ENCODE data around the gene ZC3H12C.
"Not testable (repeated sequence)": the region's sequence is repeated elsewhere in the genome, so short reads cannot be mapped to it uniquely, and the experiment has no call there.

Gene ZC3H12C

GRCh38 chr11:110177086-110177456 is 83.9 kb downstream of the ZC3H12C start:
- no peaks in the 10 kb centered on the region for H3K9me3 ChIP-seq (ENCODE audit: insufficient read depth, low read depth, low read length)
- no peak overlapping the region for H3K27ac ChIP-seq (ENCODE audit: low read length)
- H3K27me3 ChIP-seq (ENCODE audit: insufficient read depth, low read length): no peaks in the 10 kb centered on the region
- peaks cover 16% of the 10 kb centered on the region for H3K4me1 ChIP-seq (ENCODE audit: insufficient read depth, low read length)
- no peak overlapping the region for H3K4me3 ChIP-seq (ENCODE audit: low read length)
- no peak overlapping the region for H3K9ac ChIP-seq (ENCODE audit: low read depth, low read length)
- H3K36me3 ChIP-seq (ENCODE audit: insufficient read depth, low read depth, low read length): no peaks in the 10 kb centered on the region

DNA sequence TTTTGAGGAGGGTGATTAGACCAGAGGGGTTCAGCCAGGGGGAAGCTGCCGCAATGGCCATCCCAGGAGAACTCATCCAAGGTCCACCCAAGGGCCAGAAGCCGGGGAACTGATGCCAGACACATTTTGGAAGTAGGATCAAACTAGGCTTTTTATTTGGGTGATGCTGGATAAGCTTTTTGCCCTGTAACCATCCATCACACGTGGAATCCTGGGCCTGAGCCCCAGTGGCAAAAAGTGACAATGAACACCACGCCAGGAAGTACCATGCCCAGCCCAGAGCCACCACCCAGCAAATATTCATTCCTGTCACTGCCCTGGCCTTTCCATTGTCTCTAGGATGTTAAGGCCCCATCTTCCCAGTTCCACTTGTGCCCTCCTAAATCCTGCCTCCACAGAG is 85.9 kb downstream of the ZC3H12C start:
- no peaks in the 10 kb centered on the region for H3K36me3 ChIP-seq (ENCODE audit: insufficient read depth, low read depth, low read length)
- no peaks in the 10 kb centered on the region for H3K9me3 ChIP-seq (ENCODE audit: insufficient read depth, low read depth, low read length)
- H3K4me1 ChIP-seq (ENCODE audit: insufficient read depth, low read length): peaks cover 16% of the 10 kb centered on the region
- H3K9ac ChIP-seq (ENCODE audit: low read depth, low read length): no peak overlapping the region
- no peak overlapping the region for H3K27ac ChIP-seq (ENCODE audit: low read length)
- no peak overlapping the region for H3K4me3 ChIP-seq (ENCODE audit: low read length)
- H3K27me3 ChIP-seq (ENCODE audit: insufficient read depth, low read length): no peaks in the 10 kb centered on the region

DNA sequence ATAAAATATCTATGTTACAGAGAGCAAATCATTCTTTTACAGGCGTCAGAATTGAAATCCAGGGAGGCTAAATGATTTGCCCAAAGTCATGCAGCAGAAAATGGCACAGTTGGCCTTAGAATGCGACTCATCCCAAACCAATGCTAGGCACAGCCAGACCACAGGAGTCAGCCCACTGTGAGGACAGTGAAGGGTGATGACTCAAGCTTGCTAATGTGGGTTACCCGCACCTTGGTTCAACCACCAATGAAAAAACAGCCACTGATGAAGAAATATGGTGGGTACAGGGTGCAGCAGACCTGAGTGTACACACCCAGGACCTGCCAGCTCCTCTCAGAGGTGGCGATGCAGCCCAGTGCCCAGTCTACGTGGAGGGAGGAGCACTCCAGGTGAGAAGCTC is 89.7 kb downstream of the ZC3H12C start:
- no peak overlapping the region for H3K27ac ChIP-seq (ENCODE audit: low read length)
- H3K9ac ChIP-seq (ENCODE audit: low read depth, low read length): no peak overlapping the region

GRCh38 chr11:110184456-110184855 is 91.3 kb downstream of the ZC3H12C start:
- Histone ChIP-seq H3K36me3 (ENCODE audit: insufficient read depth, low read depth, low read length) (no peaks in the 10 kb centered on the region), H3K27ac (ENCODE audit: low read length) (no peak overlapping the region), H3K4me1 (ENCODE audit: insufficient read depth, low read length) (peaks cover 16% of the 10 kb centered on the region), H3K9me3 (ENCODE audit: insufficient read depth, low read depth, low read length) (no peaks in the 10 kb centered on the region), H3K9ac (ENCODE audit: low read depth, low read length) (no peak overlapping the region), H3K27me3 (ENCODE audit: insufficient read depth, low read length) (no peaks in the 10 kb centered on the region), H3K4me3 (ENCODE audit: low read length) (no peak overlapping the region)

More for the DNA sequence above, 89.7 kb downstream of the ZC3H12C start:
- H3K27me3 ChIP-seq (ENCODE audit: insufficient read depth, low read length): no peaks in the 10 kb centered on the region
- H3K4me1 ChIP-seq (ENCODE audit: insufficient read depth, low read length): peaks cover 16% of the 10 kb centered on the region
- no peaks in the 10 kb centered on the region for H3K36me3 ChIP-seq (ENCODE audit: insufficient read depth, low read depth, low read length)
- H3K9me3 ChIP-seq (ENCODE audit: insufficient read depth, low read depth, low read length): no peaks in the 10 kb centered on the region
- H3K4me3 ChIP-seq (ENCODE audit: low read length): no peak overlapping the region

- Histone ChIP-seq H3K4me1 (ENCODE audit: insufficient read depth, low read length) (peaks cover 16% of the 10 kb centered on the region), H3K27ac (ENCODE audit: low read length) (no peak overlapping the region), H3K4me3 (ENCODE audit: low read length) (no peak overlapping the region), H3K27me3 (ENCODE audit: insufficient read depth, low read length) (no peaks in the 10 kb centered on the region), H3K9ac (ENCODE audit: low read depth, low read length) (no peak overlapping the region), H3K9me3 (ENCODE audit: insufficient read depth, low read depth, low read length) (no peaks in the 10 kb centered on the region), H3K36me3 (ENCODE audit: insufficient read depth, low read depth, low read length) (no peaks in the 10 kb centered on the region)
Observed at GRCh38 chr11:110185121-110185591, 92.0 kb downstream of the ZC3H12C start.

DNA sequence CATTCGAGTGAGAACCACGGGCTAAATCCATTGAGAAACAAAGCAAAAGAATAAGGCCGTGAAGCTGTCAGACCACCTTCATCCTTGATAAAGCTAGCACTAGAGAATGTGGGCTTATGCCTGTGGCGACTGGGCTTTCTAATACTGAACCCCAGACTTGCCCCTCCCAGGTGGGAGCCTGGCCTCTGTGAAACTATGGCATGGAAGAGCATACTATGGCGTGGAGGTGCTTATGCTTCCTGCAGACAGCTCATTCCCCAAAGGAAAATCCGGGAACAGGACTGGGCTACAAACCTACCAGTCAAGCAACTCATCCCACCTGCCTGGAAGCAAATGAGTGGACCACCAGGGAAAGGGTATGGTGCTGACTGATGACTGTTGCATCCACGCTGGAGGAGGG is 92.4 kb downstream of the ZC3H12C start:
- Histone ChIP-seq H3K36me3 (ENCODE audit: insufficient read depth, low read depth, low read length) (no peaks in the 10 kb centered on the region), H3K9ac (ENCODE audit: low read depth, low read length) (no peak overlapping the region), H3K27me3 (ENCODE audit: insufficient read depth, low read length) (no peaks in the 10 kb centered on the region), H3K27ac (ENCODE audit: low read length) (no peak overlapping the region), H3K4me3 (ENCODE audit: low read length) (no peak overlapping the region), H3K9me3 (ENCODE audit: insufficient read depth, low read depth, low read length) (no peaks in the 10 kb centered on the region), H3K4me1 (ENCODE audit: insufficient read depth, low read length) (peaks cover 16% of the 10 kb centered on the region)

GRCh38 chr11:110186456-110186855 is 93.3 kb downstream of the ZC3H12C start:
- Histone ChIP-seq H3K27ac (ENCODE audit: low read length) (no peak overlapping the region), H3K9me3 (ENCODE audit: insufficient read depth, low read depth, low read length) (no peaks in the 10 kb centered on the region), H3K4me3 (ENCODE audit: low read length) (no peak overlapping the region), H3K9ac (ENCODE audit: low read depth, low read length) (no peak overlapping the region), H3K4me1 (ENCODE audit: insufficient read depth, low read length) (peaks cover 16% of the 10 kb centered on the region), H3K36me3 (ENCODE audit: insufficient read depth, low read depth, low read length) (no peaks in the 10 kb centered on the region), H3K27me3 (ENCODE audit: insufficient read depth, low read length) (no peaks in the 10 kb centered on the region)

DNA sequence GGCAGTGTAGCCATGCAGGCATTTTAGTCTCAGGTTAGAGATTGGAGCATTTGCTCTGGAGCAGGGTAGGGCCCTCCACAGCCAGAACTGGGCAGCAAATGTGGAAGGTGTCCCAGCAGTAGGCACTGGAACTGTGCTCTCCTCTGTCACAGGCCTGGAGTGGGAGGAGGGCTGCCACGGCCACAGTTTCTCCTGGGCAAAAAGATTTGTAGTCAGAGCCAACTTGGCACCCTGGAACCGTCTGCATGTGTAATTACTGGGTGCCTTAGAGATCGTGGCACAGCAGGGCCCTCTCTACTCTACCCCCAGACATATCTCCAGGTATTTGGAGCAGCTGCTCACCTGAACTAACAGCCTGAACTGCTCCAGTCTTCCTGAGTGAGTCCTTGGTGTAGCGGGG is 93.7 kb downstream of the ZC3H12C start:
- no peak overlapping the region for H3K9ac ChIP-seq (ENCODE audit: low read depth, low read length)
- H3K4me1 ChIP-seq (ENCODE audit: insufficient read depth, low read length): peaks cover 16% of the 10 kb centered on the region

GRCh38 chr11:110187731-110188130 is 94.5 kb downstream of the ZC3H12C start:
- H3K27ac ChIP-seq (ENCODE audit: low read length): no peak overlapping the region
- no peaks in the 10 kb centered on the region for H3K9me3 ChIP-seq (ENCODE audit: insufficient read depth, low read depth, low read length)
- no peaks in the 10 kb centered on the region for H3K27me3 ChIP-seq (ENCODE audit: insufficient read depth, low read length)
- peaks cover 16% of the 10 kb centered on the region for H3K4me1 ChIP-seq (ENCODE audit: insufficient read depth, low read length)
- H3K4me3 ChIP-seq (ENCODE audit: low read length): no peak overlapping the region
- no peak overlapping the region for H3K9ac ChIP-seq (ENCODE audit: low read depth, low read length)
- no peaks in the 10 kb centered on the region for H3K36me3 ChIP-seq (ENCODE audit: insufficient read depth, low read depth, low read length)

More for the DNA sequence above, 93.7 kb downstream of the ZC3H12C start:
- Histone ChIP-seq H3K27me3 (ENCODE audit: insufficient read depth, low read length) (no peaks in the 10 kb centered on the region), H3K36me3 (ENCODE audit: insufficient read depth, low read depth, low read length) (no peaks in the 10 kb centered on the region), H3K9me3 (ENCODE audit: insufficient read depth, low read depth, low read length) (no peaks in the 10 kb centered on the region), H3K27ac (ENCODE audit: low read length) (no peak overlapping the region), H3K4me3 (ENCODE audit: low read length) (no peak overlapping the region)

- Histone ChIP-seq H3K4me1 (ENCODE audit: insufficient read depth, low read length) (peaks cover 8% of the 10 kb centered on the region; the same call in 1 of the 2 replicates), H3K9me3 (ENCODE audit: insufficient read depth, low read depth, low read length) (no peaks in the 10 kb centered on the region), H3K4me3 (ENCODE audit: low read length) (no peak overlapping the region), H3K36me3 (ENCODE audit: insufficient read depth, low read depth, low read length) (no peaks in the 10 kb centered on the region), H3K27ac (ENCODE audit: low read length) (no peak overlapping the region), H3K27me3 (ENCODE audit: insufficient read depth, low read length) (no peaks in the 10 kb centered on the region), H3K9ac (ENCODE audit: low read depth, low read length) (no peak overlapping the region)
Observed at GRCh38 chr11:110190885-110191284, 97.7 kb downstream of the ZC3H12C start.

- H3K36me3 ChIP-seq (ENCODE audit: insufficient read depth, low read depth, low read length); H3K9ac ChIP-seq (ENCODE audit: low read depth, low read length); H3K27ac ChIP-seq (ENCODE audit: low read length); H3K4me3 ChIP-seq (ENCODE audit: low read length); H3K9me3 ChIP-seq (ENCODE audit: insufficient read depth, low read depth, low read length); H3K4me1 ChIP-seq (ENCODE audit: insufficient read depth, low read length); H3K27me3 ChIP-seq (ENCODE audit: insufficient read depth, low read length): not testable (repeated sequence)
Observed at GRCh38 chr11:110192604-110193282, 99.6 kb downstream of the ZC3H12C start.

GRCh38 chr11:110194211-110194766 is 101.1 kb downstream of the ZC3H12C start:
- not testable (repeated sequence) for H3K27ac ChIP-seq (ENCODE audit: low read length)

More at GRCh38 chr11:110194211-110194766, 101.1 kb downstream of the ZC3H12C start:
- H3K36me3 ChIP-seq (ENCODE audit: insufficient read depth, low read depth, low read length); H3K9me3 ChIP-seq (ENCODE audit: insufficient read depth, low read depth, low read length); H3K4me3 ChIP-seq (ENCODE audit: low read length); H3K27me3 ChIP-seq (ENCODE audit: insufficient read depth, low read length); H3K9ac ChIP-seq (ENCODE audit: low read depth, low read length); H3K4me1 ChIP-seq (ENCODE audit: insufficient read depth, low read length): not testable (repeated sequence)
